ENCODE data around the gene SLC26A4. TPM values are rescaled to one million over a fixed set of nuclear protein-coding genes. Genes with fewer than 3 reads are reported as not detected.

Gene SLC26A4
- total RNA-seq, 1 experiment from 2014 or later, result 0.33 TPM

DNA sequence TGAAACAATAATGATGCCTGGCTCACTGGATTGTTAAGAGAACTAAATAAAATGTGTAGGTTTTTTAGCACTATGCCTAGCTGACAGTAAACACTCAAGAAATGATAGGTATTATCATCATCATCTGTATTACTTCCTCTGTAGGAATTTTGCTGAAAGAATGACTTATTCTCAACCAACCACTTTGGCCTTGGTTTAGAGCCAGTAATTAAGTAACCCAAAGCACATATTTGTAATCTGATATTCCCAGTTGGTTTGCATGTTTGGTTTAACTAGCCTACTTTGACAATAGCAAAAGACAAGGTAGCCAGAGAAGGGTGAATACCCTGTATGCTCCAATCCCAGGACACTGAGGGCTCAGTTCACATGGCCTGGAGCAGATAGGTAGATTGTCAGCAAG, 46.2 kb upstream of the SLC26A4 start:
- Histone ChIP-seq H2AFZ (ENCODE audit: low read length) (no peak overlapping the region), H2AK5ac (ENCODE audit: insufficient read length, low read length) (no peak overlapping the region), H3K18ac (ENCODE audit: insufficient read length, low read depth, low read length) (no peak overlapping the region), H3T11ph (ENCODE audit: low read length) (no peak overlapping the region), H3K27me3 (ENCODE audit: insufficient read depth, low read length) (no peaks in the 10 kb centered on the region), H3K27ac (ENCODE audit: insufficient read length, low read depth, low read length) (no peak overlapping the region), H3K23me2 (ENCODE audit: insufficient read length, low read depth, low read length, poor library complexity, severe bottlenecking) (no peaks in the 10 kb centered on the region), H3K9ac (ENCODE audit: extremely low read depth, insufficient read length, low read length) (no peak overlapping the region), H3K79me1 (ENCODE audit: insufficient read depth, low read depth, low read length, poor library complexity, severe bottlenecking) (no peaks in the 10 kb centered on the region), H3K23ac (ENCODE audit: insufficient read length, low read depth, low read length) (no peak overlapping the region), H4K91ac (ENCODE audit: insufficient read length, low read depth, low read length) (no peak overlapping the region), H3K14ac (ENCODE audit: insufficient read depth, low read length) (no peak overlapping the region), H3K79me2 (ENCODE audit: insufficient read depth, low read length) (no peaks in the 10 kb centered on the region), H3K9me3 (ENCODE audit: control insufficient read depth, low read depth, low read length) (no peaks in the 10 kb centered on the region), H2BK12ac (ENCODE audit: insufficient read length, low read depth, low read length) (no peak overlapping the region), H3K56ac (ENCODE audit: insufficient read length, low read depth, low read length) (no peak overlapping the region), H2BK20ac (ENCODE audit: low read depth, low read length, poor library complexity, severe bottlenecking) (no peak overlapping the region), H4K5ac (ENCODE audit: insufficient read length, low read depth, low read length) (no peak overlapping the region), H3K4me2 (ENCODE audit: insufficient read depth, insufficient read length, low read length) (no peak overlapping the region), H2BK120ac (ENCODE audit: low read depth, low read length, poor library complexity, severe bottlenecking) (no peak overlapping the region), H2BK15ac (ENCODE audit: low read depth, low read length) (no peak overlapping the region), H3K4me1 (ENCODE audit: insufficient read depth, low read length) (no peaks in the 10 kb centered on the region), H4K8ac (replicated peaks; ENCODE audit: insufficient read length, low read depth, low read length) (no peak overlapping the region), H4K20me1 (ENCODE audit: control insufficient read depth, insufficient read depth, insufficient read length) (no peaks in the 10 kb centered on the region), H3K4ac (ENCODE audit: low read depth, low read length) (no peak overlapping the region), H2BK5ac (ENCODE audit: insufficient read length, low read length) (no peak overlapping the region)
- Mint-ChIP-seq H3K9me3 (no peaks in the 10 kb centered on the region), H3K4me3 (no peak overlapping the region), H3K27ac (no peak overlapping the region), H3K36me3 (ENCODE audit: insufficient read depth in 1 of 3, low read depth in 3 of 3) (peaks cover 0 to 5% (median 4%) of the 10 kb centered on the region in 3 experiments; a peak in 2 of 7 replicates), H3K4me1 (no peaks in the 10 kb centered on the region), H3K27me3 (ENCODE audit: low read depth) (no peaks in the 10 kb centered on the region)
- TF ChIP-seq, protein P1, sequence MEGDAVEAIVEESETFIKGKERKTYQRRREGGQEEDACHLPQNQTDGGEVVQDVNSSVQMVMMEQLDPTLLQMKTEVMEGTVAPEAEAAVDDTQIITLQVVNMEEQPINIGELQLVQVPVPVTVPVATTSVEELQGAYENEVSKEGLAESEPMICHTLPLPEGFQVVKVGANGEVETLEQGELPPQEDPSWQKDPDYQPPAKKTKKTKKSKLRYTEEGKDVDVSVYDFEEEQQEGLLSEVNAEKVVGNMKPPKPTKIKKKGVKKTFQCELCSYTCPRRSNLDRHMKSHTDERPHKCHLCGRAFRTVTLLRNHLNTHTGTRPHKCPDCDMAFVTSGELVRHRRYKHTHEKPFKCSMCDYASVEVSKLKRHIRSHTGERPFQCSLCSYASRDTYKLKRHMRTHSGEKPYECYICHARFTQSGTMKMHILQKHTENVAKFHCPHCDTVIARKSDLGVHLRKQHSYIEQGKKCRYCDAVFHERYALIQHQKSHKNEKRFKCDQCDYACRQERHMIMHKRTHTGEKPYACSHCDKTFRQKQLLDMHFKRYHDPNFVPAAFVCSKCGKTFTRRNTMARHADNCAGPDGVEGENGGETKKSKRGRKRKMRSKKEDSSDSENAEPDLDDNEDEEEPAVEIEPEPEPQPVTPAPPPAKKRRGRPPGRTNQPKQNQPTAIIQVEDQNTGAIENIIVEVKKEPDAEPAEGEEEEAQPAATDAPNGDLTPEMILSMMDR (conservative IDR thresholded peaks at IDR 0.05), result no peak
- DNase-seq, result no peak

Data from H9 (cell line).